ENCODE data around the gene CDKL1.

DNA sequence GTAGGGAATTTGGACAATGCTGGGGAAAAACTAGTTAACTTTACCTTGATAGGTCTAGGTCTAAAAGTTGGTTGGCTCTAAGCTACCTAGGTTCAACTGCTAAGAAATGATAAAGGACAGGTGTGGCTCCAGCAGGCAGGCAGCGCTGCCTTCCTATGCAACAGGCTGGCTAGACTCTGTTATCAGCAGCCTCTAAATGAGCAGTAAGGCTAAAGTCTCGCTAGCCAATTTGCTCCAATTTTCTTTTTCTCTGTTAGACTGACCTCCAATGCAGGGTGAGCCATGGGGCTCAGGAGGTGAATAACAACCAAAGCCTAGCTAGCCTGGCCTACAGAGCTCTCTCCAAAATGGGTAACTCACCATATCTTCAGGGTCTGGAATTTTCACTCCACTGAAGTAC lies 58.1 kb downstream of the CDKL1 start:
- TF ChIP-seq EZH2 (IDR thresholded peaks at IDR 0.05; ENCODE audit: borderline replicate concordance, low read length), result no peak
- TF ChIP-seq, protein P1, sequence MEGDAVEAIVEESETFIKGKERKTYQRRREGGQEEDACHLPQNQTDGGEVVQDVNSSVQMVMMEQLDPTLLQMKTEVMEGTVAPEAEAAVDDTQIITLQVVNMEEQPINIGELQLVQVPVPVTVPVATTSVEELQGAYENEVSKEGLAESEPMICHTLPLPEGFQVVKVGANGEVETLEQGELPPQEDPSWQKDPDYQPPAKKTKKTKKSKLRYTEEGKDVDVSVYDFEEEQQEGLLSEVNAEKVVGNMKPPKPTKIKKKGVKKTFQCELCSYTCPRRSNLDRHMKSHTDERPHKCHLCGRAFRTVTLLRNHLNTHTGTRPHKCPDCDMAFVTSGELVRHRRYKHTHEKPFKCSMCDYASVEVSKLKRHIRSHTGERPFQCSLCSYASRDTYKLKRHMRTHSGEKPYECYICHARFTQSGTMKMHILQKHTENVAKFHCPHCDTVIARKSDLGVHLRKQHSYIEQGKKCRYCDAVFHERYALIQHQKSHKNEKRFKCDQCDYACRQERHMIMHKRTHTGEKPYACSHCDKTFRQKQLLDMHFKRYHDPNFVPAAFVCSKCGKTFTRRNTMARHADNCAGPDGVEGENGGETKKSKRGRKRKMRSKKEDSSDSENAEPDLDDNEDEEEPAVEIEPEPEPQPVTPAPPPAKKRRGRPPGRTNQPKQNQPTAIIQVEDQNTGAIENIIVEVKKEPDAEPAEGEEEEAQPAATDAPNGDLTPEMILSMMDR (conservative IDR thresholded peaks at IDR 0.05 in 1 of 2, IDR thresholded peaks at IDR 0.05 in 1 of 2; ENCODE audit: extremely low read depth in 1 of 2, insufficient read depth in 1 of 2, low read depth in 1 of 2, low read length in 2 of 2), result no peak

All from mammary epithelial cell (primary cell).